Transverse colon (tissue), 4 donors: ENCODE measurements around the gene AVPI1. TPM values are rescaled to one million over a fixed set of nuclear protein-coding genes. Genes with fewer than 3 reads are reported as not detected.
"Not testable (repeated sequence)": the region's sequence is repeated elsewhere in the genome, so short reads cannot be mapped to it uniquely, and the experiment has no call there.

Experiments used
- DNase-seq: peaks from one replicate; pipeline ENCODE4 v3.0.0-alpha.2; 2019
- H3K27ac ChIP-seq, 4 donors: fragments of 200-600 bp; sonication (generic); 2 replicates each; pipeline ENCODE4 v1.5.1; 2016 to 2018; ENCODE audit warnings: inconsistent platforms in 4 of 4
- H3K27me3 ChIP-seq: fragments of 200-600 bp; sonication (generic); 2 replicates; pipeline ENCODE4 v1.5.1; 2017; ENCODE audit warnings: inconsistent platforms
- H3K36me3 ChIP-seq, 4 donors: fragments of 200-600 bp; sonication (generic); 2 replicates each; pipeline ENCODE4 v1.5.1; 2017 to 2019; ENCODE audit warnings: inconsistent platforms in 4 of 4
- H3K4me1 ChIP-seq, 4 donors: fragments of 200-600 bp; sonication (generic); 2 replicates each; pipeline ENCODE4 v1.5.1; 2017 to 2020; ENCODE audit warnings: inconsistent platforms in 4 of 4
- H3K4me3 ChIP-seq, 4 donors: fragments of 200-600 bp; sonication (generic); 1 replicate in 1 of 4; 2 replicates in 3 of 4; pipeline versions ENCODE4 v1.5.1 to v1.6.1; 2017 to 2019; ENCODE audit warnings: inconsistent platforms in 4 of 4
- H3K9me3 ChIP-seq, 2 donors: fragments of 200-600 bp; sonication (generic); 2 replicates each; pipeline ENCODE4 v1.5.1; 2017 to 2019; ENCODE audit warnings: inconsistent platforms in 2 of 2
- CTCF ChIP-seq, 5 experiments: fragments of 200-600 bp in 3 of 5; fragments of 450-650 bp in 2 of 5; sonication (generic) in 3 of 5; IDR thresholded peaks; 1 replicate in 2 of 5; 2 replicates in 3 of 5; pipeline ENCODE4 v1.5.1; 2016 to 2017; ENCODE audit warnings: antibody characterized with exemption in 5 of 5, inconsistent platforms in 3 of 5, mild to moderate bottlenecking in 2 of 5, moderate library complexity in 1 of 5
- EP300 ChIP-seq: sonication (generic); formaldehyde crosslinking; IDR thresholded peaks from one replicate; pipeline ENCODE4 v1.6.1; 2017; ENCODE audit warnings: antibody characterized with exemption, low read depth
- POLR2A ChIP-seq: fragments of 450-650 bp; IDR thresholded peaks from one replicate; pipeline ENCODE4 v1.6.1; 2016; ENCODE audit warnings: antibody characterized with exemption, mild to moderate bottlenecking, moderate library complexity
- POLR2AphosphoS5 ChIP-seq, 3 donors: sonication (generic); formaldehyde crosslinking; IDR thresholded peaks; one replicate each; pipeline ENCODE4 v1.6.1; 2016; ENCODE audit warnings: antibody characterized with exemption in 3 of 3
- WGBS, 2 donors: methylation state at CpG; one replicate each; pipeline ENCODE4 v1.1.5; 2018; ENCODE audit warnings: low coverage in 1 of 2; 5-methylcytosine and 5-hydroxymethylcytosine counted together
- in situ Hi-C, 4 donors: fragments of 200-750 bp; cut with MboI; loops; one replicate each; pipeline versions ENCODE4 v1.15.0 to v1.15.1; 2017; ENCODE audit warnings: low sequenced_read_pairs in 3 of 4, low pct_ligation_motif_present in 1 of 4, low pct_unique_long_range_greater_than_20kb in 1 of 4
- intact Hi-C: fragments of 100-400 bp; cut with DNase I; formaldehyde crosslinking; loops from one replicate; pipeline ENCODE4 v1.15.1; 2023; ENCODE audit warnings: low total_unique reads
- total RNA-seq, 4 donors: library from RNA; depleted of rRNA; stranded (reverse); fragments of >200 nt; gene quantifications; one replicate each; pipeline ENCODE4 v1.1.0, GENCODE V29; 2016

The AVPI1 gene
- total RNA-seq, 4 donors from 2014 or later, result 24.3 to 79.3 (median 47.9) TPM

GRCh38 chr10:97643441-97643985, 43.5 kb downstream of the AVPI1 start:
- in situ Hi-C loops (no loop called here), intact Hi-C loops (no loop called here)
- Histone ChIP-seq H3K27me3 (no peaks in the 10 kb centered on the region), H3K9me3 (no peaks in the 10 kb centered on the region), H3K4me1 (peaks cover 2 to 25% (median 15%) of the 10 kb centered on the region in 4 donors), H3K27ac (no peak overlapping the region), H3K4me3 (no peak overlapping the region), H3K36me3 (peaks cover 0 to 8% (median 0%) of the 10 kb centered on the region in 4 donors)
- DNase-seq, result no peak
- TF ChIP-seq POLR2A, result no peak
- WGBS, 2 donors, result 93 to 96% methylated on average over 2 to 4 of the region's 4 CpGs

GRCh38 chr10:97642471-97643159, 44.4 kb downstream of the AVPI1 start:
- H3K36me3 ChIP-seq, DNase-seq, intact Hi-C loops, H3K9me3 ChIP-seq, H3K27me3 ChIP-seq, in situ Hi-C loops, H3K4me3 ChIP-seq: not testable (repeated sequence)
- peaks cover 2 to 21% (median 15%) of the 10 kb centered on the region in 4 donors for H3K4me1 ChIP-seq
- 95 to 100% methylated on average over 3 to 13 of the region's 13 CpGs for WGBS, 2 donors
- H3K27ac ChIP-seq, result peak overlapping the region in 1 of 4 donors; percentile 91

GRCh38 chr10:97640868-97641811, 45.9 kb downstream of the AVPI1 start:
- peak; percentile 31 for DNase-seq
- no peaks in the 10 kb centered on the region for H3K27me3 ChIP-seq
- H3K9me3 ChIP-seq, result no peaks in the 10 kb centered on the region
- intact Hi-C loops (no loop called here), in situ Hi-C loops (no loop called here)
- H3K36me3 ChIP-seq, result peaks cover 0 to 8% (median 0%) of the 10 kb centered on the region in 4 donors
- H3K4me1 ChIP-seq, result peaks cover 2 to 21% (median 15%) of the 10 kb centered on the region in 4 donors
- H3K27ac ChIP-seq, result peak overlapping the region; percentile 86 to 93 (median 90)
- WGBS, 2 donors, result 0% methylated on average over 1 to 42 of the region's 67 CpGs
- H3K4me3 ChIP-seq, result peak overlapping the region; percentile 62 to 91 (median 86)
- TF ChIP-seq POLR2AphosphoS5 (IDR thresholded peaks at IDR 0.05) (no peak), CTCF (IDR thresholded peaks at IDR 0.05) (no peak), POLR2A (no peak), EP300 (no peak)

GRCh38 chr10:97640174-97640867, 46.7 kb downstream of the AVPI1 start, which contains the start of gene PI4K2A:
TSS of gene PI4K2A (plus strand) at chr10:97640671. CDS start at chr10:97640743, 72 bp downstream.
- 3% methylated on average over 9 to 42 of the region's 54 CpGs for whole genome bisulfite sequencing, 2 donors
- intact Hi-C loops (no loop called here), in situ Hi-C loops (no loop called here)

GRCh38 chr10:97639090-97639489, 48.0 kb downstream of the AVPI1 start:
- H3K27me3 ChIP-seq, intact Hi-C loops, H3K27ac ChIP-seq, H3K9me3 ChIP-seq, in situ Hi-C loops, H3K36me3 ChIP-seq, H3K4me3 ChIP-seq, DNase-seq: not testable (repeated sequence)
- H3K4me1 ChIP-seq, result peaks cover 2 to 21% (median 15%) of the 10 kb centered on the region in 4 donors
- WGBS, 2 donors, result 89 to 100% methylated on average over 2 to 3 of the region's 3 CpGs

More at GRCh38 chr10:97640174-97640867, 46.7 kb downstream of the AVPI1 start, which contains the start of gene PI4K2A:
- H3K27me3 ChIP-seq, result no peaks in the 10 kb centered on the region
- no peaks in the 10 kb centered on the region for H3K9me3 ChIP-seq
- H3K27ac ChIP-seq, result peak within 1 kb of the TSS; percentile 86 to 93 (median 90)
- peak within 1 kb of the TSS; percentile 62 to 91 (median 86) for H3K4me3 ChIP-seq
- TF ChIP-seq POLR2AphosphoS5 (IDR thresholded peaks at IDR 0.05) (peak; percentile 84 to 90 (median 87)), POLR2A (peak; percentile 71), CTCF (IDR thresholded peaks at IDR 0.05) (no peak), EP300 (no peak)
- peak; percentile 99 for DNase-seq
- H3K4me1 ChIP-seq, result peaks cover 2 to 21% (median 15%) of the 10 kb centered on the region in 4 donors
- peaks cover 0 to 8% (median 0%) of the 10 kb centered on the region in 4 donors for H3K36me3 ChIP-seq
